ENCODE results near the gene TUBGCP6. TPM values are rescaled to one million over a fixed set of nuclear protein-coding genes. Genes with fewer than 3 reads are reported as not detected.

The TUBGCP6 gene
- total and polyA plus RNA-seq, 9 donors, result 7.5 to 52.2 (median 40.8) TPM

- Histone ChIP-seq H3K4me1 (ENCODE audit: insufficient read depth) (peaks cover 4% of the 10 kb centered on the region), H3K27me3 (no peaks in the 10 kb centered on the region), H3K4me3 (no peak overlapping the region), H3K27ac (no peak overlapping the region), H3K36me3 (no peaks in the 10 kb centered on the region), H3K9me3 (no peaks in the 10 kb centered on the region)
- TF ChIP-seq EP300 (IDR thresholded peaks at IDR 0.05) (no peak), POLR2A (IDR thresholded peaks at IDR 0.05) (no peak), CTCF (IDR thresholded peaks at IDR 0.05) (no peak)
- intact Hi-C loops (cut with DNase I), result no loop called here
- WGBS, 3 donors, result 87 to 90% (median 87%) methylated on average over 45 of the region's 45 CpGs
- DNase-seq, result peak in 1 of 5 donors; percentile 33
These were observed 24.0 kb downstream of the TUBGCP6 start for GRCh38 chr22:50220603-50221409.

GRCh38 chr22:50219800-50220602 lies 24.8 kb downstream of the TUBGCP6 start:
- WGBS, 3 donors, result 66 to 72% (median 72%) methylated on average over 20 to 25 of the region's 25 CpGs
- Histone ChIP-seq H3K4me3 (no peak overlapping the region), H3K27me3 (no peaks in the 10 kb centered on the region), H3K4me1 (ENCODE audit: insufficient read depth) (peaks cover 4% of the 10 kb centered on the region), H3K27ac (no peak overlapping the region), H3K36me3 (no peaks in the 10 kb centered on the region), H3K9me3 (no peaks in the 10 kb centered on the region)
- intact Hi-C loops (cut with DNase I), result loop anchor here in 1 of 4 donors (5.0 kb wide), 1 partner anchor 73 kb away; no protein-coding TSS in a partner anchor
- DNase-seq, result peak in 1 of 5 donors; percentile 31
- TF ChIP-seq POLR2A (IDR thresholded peaks at IDR 0.05) (no peak), CTCF (IDR thresholded peaks at IDR 0.05) (no peak), EP300 (IDR thresholded peaks at IDR 0.05) (no peak)

- peaks cover 4% of the 10 kb centered on the region for H3K4me1 ChIP-seq (ENCODE audit: insufficient read depth)
- H3K9me3 ChIP-seq, result no peaks in the 10 kb centered on the region
- H3K36me3 ChIP-seq, result no peaks in the 10 kb centered on the region
- H3K27ac ChIP-seq, result no peak overlapping the region
- DNase-seq, result peak; percentile 90 to 98 (median 95)
- H3K27me3 ChIP-seq, result no peaks in the 10 kb centered on the region
- no peak overlapping the region for H3K4me3 ChIP-seq
- 47 to 62% (median 56%) methylated on average over 42 of the region's 42 CpGs for WGBS, 3 donors
- intact Hi-C loops (cut with DNase I), result loop anchor here in 1 of 4 donors (5.0 kb wide), 1 partner anchor 72 kb away; no protein-coding TSS in a partner anchor
- no peak for TF ChIP-seq EP300 (IDR thresholded peaks at IDR 0.05)
- no peak for TF ChIP-seq CTCF (IDR thresholded peaks at IDR 0.05)
- TF ChIP-seq POLR2A (IDR thresholded peaks at IDR 0.05), result no peak
These were observed 25.7 kb downstream of the TUBGCP6 start for GRCh38 chr22:50218996-50219727.
